NCI-H748 treated with DMSO at 0.1 percent for 48 hours (cell line): ENCODE data around the gene LILRB5.
"Not testable (repeated sequence)": the region's sequence is repeated elsewhere in the genome, so short reads cannot be mapped to it uniquely, and the experiment has no call there.

Source experiments
- DNase-seq: peaks from one replicate; lab custom pipeline; 2025; lab: John Stamatoyannopoulos, UW

Gene LILRB5

DNA sequence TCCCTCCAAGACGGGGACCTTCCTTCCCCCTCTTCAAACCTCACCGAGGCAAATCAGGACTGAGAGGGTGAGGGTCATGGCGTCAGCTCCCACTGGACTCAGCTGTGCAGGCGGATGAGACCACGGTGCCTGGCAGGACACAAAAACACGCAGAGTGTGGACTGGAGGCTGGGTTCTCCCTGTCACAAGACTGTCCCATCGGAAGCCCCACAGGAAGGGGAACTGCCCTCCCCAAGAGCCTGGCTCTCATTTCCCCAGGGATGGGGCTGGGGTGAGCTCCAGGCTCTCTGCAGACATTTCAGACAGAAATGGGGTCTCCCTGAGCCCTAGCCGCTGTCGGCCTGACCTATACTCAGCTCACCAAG lies at the start of gene LILRB5:
Gene LILRB5, minus strand, starts transcription at position 158 of the 365 bp plus-strand sequence. Its CDS starts 80 bp downstream, at position 78.
- no peak for DNase-seq

DNA sequence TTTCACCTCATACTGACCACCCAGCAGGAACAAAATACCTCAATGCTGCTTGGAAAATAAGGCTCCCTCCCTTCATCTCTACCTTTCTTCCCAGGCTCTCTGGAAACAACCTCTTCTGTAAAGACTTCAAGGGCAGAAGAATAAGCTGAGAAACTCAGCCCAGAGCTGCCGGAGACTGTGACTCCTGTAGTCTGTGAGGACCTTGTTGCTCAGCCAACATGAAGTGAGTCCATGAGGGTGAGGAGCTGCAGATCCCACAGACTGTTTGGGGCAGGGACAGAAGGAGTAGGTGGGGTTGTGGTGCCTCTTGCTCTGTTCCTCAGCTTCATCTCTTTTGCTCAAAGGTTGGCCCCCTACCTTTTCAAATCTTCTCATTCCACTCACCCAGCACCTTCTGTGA lies 48.1 kb upstream of the LILRB5 start:
- DNase-seq = no peak

GRCh38 chr19:54302257-54302656 lies 45.2 kb upstream of the LILRB5 start:
- no peak for DNase-seq

DNA sequence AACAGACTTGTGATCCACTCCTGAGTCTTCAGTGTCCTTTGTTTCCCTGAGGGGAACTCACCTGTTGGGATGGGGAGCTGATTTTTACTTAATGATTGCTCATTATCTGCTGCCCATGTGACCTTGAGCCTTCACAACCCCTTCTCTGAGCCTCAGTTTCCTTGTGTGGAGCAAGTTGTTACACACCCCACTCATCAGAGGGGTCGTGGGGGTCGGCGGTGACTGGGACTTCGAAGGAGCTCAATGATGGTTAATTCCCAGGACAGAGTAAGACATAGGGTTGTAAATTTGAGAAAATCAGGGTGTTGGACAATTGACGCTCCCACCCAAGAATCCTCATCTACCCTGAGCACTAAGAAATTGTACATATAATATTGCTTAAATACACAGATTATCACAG lies 42.4 kb upstream of the LILRB5 start:
- DNase-seq = no peak

GRCh38 chr19:54299126-54299498 lies 42.0 kb upstream of the LILRB5 start:
- DNase-seq = no peak

DNA sequence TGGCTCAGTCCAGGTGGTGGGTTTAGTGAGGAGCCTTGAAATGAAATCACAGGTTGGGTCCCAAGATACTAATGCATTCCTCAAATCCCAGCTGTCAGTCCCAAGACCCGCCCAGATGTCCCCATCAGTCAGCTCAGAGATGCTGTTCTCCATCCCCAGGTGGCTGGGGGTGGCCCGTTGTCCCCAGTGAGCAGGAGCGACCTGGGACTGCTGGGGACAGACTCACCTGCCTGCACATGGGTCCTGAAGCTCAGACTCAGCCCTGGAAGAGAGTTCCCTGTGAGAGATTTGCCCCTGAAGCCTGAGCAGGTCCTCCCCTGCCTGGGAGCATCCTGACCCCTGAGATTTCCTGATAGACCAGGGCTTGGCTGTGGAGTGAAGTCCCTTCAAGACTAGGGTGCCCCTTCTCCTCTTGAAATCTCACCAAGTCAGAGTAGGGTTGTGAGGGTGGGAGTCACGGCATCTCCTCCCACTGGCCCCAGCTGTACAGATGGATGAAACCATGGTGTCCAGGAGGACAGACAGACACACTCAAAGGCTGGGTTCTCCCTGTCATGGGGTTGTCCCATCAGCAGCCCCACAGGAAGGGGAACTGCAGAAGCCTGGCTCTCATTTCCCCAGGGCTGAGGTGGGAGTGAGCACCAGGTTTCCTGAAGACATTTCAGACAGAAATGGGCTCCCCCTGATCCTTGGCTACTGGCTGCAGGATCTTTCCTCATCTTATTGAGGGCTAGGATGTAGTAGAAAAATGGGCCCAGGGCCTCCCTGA lies 41.5 kb upstream of the LILRB5 start:
- DNase-seq = no peak

DNA sequence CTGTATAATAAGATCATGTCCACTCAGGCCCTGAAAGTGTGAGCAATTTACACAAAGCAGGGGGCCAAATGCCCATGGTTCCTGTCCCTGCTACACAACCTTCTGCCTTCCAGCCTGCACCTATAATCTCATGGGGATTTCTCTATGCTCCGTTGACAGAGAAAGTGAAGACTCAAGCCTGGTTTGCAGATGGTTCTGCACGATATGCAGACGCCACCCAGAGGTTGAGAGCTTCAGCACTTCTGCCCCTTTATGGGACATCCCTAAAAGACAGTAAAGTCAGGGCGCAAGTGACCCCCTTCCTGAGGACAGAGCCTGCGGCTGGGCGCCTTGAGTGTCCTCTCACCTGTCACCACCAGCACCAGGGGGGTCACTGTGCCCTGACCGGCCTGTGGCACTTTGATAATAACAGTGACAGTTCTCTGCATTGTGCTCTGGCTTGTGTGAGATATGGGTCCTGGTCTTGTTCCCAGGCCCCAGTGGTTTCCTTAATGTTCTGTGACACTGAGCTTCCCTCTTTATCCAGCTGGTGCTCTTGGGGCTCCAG lies 40.8 kb upstream of the LILRB5 start:
- DNase-seq = no peak

- DNase-seq = no peak
These were observed 37.5 kb upstream of the LILRB5 start for GRCh38 chr19:54294539-54294938.

- not testable (repeated sequence) for DNase-seq
These were observed 32.1 kb upstream of the LILRB5 start for GRCh38 chr19:54289160-54289559.

GRCh38 chr19:54287456-54287855 lies 30.4 kb upstream of the LILRB5 start:
- no peak for DNase-seq

DNA sequence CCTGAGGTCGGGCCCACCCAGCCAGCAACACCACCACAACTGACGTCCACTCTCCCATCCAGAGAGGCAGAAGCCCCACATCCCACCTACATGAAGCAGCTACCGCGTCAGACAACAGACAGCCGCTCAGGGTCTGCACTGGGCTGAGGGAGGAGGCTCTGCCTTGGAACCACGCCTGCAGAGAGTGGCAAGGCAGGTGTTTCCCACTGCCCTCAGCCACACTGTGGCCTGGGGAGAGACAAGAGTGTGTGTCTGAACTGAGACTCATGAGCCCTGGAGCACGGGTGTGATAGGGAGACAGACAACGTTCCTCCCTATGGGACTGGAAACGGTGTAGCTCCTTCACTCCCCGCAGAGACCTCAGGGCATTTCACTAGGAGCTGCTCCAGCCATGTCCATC lies 29.2 kb upstream of the LILRB5 start:
- DNase-seq = not testable (repeated sequence)

GRCh38 chr19:54285427-54286056 lies 28.5 kb upstream of the LILRB5 start:
- DNase-seq = not testable (repeated sequence)

DNA sequence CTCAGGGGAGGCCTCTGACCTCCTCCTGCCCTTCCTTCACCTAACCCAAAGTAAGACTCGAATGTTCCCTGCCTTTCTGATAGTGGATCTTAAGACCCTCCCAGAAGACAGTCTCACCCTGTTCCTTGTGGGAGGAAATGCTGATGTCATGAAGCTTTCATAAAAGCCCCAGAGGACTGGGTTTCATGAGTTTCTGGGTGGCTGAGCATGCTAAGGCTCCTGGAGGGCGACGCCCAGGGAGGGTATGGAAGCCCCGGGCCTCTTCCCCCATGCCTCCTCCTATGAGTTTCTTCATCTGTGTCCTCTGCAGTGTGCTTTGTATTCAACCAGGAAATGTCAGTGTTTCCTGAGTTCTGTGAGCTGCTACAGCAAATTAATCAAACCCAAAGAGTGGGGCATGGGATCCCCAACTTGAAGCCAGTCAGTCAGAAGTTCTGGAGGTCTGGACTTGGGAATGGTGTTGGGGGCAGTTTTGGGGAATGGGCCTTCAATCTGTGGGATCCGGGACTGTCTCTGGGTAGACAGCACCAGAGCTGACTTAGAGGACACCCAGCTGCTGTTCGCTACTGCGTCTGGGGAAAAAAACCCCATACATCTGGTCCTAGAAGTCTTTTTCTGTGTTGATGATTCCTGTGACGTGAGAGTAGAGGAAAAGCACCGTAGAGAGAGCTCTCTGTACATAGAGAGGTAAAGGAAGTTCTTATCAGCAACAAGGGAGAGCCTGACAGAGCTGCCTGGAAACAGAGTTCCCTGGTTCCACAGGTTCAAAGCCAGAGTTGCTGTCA lies 25.8 kb upstream of the LILRB5 start:
- no peak for DNase-seq

DNA sequence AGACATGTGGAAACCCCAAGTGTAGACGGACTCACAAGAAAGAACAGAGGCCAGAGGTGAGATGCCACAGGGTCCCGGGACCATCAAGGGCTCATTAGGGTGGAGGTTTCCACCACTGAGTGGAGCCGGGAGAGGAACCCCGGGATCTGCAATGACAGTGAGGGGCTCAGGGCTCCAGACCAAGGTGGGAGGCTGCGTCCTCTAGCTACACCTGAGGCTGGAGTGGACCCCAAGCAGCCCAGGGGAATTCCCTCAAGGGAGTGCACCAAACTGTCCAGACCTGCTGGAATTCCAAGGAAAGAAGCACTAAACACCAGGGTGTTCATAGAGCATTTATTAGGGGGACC lies 24.6 kb upstream of the LILRB5 start:
- DNase-seq = not testable (repeated sequence)

DNA sequence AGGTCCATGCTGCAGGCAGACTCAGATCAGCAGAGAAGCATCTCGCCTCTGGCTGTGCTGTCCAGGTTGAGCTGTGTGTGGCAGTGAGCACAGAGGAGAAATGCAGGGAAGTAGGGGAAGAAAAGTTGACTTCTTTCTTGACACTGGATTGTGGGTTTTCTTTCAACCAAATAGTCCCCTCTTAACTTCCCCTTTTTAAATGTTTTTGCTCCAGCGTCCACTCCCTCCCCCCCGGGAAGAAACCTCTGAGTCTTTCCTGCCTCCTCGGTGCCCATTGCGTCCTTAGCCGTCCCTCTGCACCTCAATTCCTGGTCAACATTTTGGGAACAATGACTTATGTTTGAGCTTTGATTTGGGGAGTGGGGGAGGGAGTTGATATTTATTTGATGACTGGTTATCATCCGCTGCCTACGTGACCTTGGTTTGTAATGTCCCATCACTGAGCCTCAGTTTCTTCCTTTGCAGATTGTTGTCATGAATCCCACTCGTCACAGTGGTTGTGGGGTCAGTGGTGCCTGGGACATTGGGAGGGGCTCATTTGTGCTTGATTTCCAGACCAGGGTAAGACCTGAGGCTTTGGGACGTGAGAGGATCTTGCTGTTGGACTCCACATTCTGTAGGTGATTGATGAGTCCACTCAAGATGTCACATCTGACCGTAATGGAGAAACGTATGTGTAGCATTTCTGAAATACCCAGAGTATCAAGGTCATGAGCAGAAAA lies 24.1 kb upstream of the LILRB5 start, which contains the start of gene LILRB2:
Gene LILRB2, minus strand, starts transcription at position 104 of the 722 bp plus-strand sequence. CDS start 614 bp downstream, outside the sequence.
- DNase-seq = no peak

DNA sequence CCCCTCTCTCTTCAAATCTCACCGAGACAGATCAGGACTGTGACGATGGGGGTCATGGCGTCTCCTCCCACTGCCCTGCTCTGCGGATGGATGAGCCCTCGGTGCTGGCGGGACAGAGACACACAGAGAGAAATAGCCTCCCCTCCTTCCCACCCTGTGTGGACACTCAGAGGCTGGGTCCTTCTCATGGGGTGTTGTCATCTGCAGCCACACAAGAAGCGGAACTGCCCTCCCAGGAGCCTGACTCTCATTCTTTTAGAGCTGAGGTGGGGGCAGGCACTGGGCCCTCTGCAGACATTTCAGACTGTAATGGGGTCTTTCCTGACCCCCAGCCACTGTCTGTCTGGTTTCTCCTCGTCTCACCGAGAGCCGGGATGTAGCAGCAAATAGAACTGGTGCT lies 23.4 kb upstream of the LILRB5 start:
- DNase-seq = not testable (repeated sequence)

DNA sequence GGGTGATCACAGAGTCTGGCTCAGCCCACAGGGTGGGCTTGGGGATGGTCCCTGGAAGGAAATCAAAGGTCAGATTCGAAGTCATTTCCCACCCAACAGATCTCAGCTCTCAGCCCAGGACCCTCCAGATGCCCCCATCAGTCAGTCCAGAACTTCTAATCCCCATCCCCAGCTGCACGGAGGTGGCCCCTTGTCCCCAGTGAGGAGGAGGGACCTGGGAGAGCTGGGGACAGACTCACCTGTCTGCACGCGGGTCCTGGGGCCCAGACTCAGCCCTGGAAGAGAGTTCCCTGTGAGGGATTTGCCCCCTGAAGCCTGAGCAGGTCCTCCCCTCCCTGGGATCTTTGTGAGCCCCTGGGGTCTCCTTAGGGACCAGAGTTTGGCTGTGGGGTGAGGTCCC lies 23.0 kb upstream of the LILRB5 start:
- DNase-seq = not testable (repeated sequence)

GRCh38 chr19:54279406-54279962 lies 22.4 kb upstream of the LILRB5 start:
- DNase-seq = no peak

GRCh38 chr19:54278571-54279195 lies 21.6 kb upstream of the LILRB5 start:
- DNase-seq = not testable (repeated sequence)

- not testable (repeated sequence) for DNase-seq
These were observed 21.0 kb upstream of the LILRB5 start for GRCh38 chr19:54278056-54278455.

DNA sequence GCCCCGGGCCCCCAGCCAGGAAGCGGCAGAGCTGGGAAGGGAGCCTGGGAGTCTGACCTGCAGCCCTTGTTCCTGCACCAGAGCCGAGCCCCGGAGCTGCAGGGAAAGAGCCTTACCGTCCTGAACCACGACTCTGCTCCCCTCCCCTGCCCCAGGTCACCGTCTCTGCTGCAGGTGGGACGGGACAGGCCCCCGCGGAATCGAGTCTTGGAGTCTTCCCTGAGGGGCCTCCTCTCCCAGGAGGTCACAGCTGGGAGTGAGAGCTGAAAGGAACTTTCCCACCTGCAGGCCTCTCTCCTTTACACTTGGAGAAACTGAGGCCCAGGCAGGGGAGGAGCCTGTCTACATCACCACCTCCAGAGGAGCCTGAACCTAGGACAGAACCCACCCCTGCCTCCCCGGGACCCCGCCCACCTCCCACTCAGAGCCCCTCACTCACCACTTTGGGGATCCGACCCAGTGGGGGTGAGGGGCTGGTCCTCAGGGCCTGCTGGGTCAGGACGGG lies 20.1 kb upstream of the LILRB5 start:
- not testable (repeated sequence) for DNase-seq
